RKO (cell line): ENCODE results near the gene TAF10.

Experiments
- DNase-seq: peaks from one replicate; pipeline ENCODE4 v3.0.0-alpha.2; 2016; ENCODE audit warnings: low spot score

TAF10 gene

GRCh38 chr11:6640036-6640984 lies 28.3 kb upstream of the TAF10 start:
- no peak for DNase-seq

GRCh38 chr11:6638429-6638828 lies 26.4 kb upstream of the TAF10 start:
- no peak for DNase-seq

- DNase-seq, result no peak
Observed at GRCh38 chr11:6637871-6638270, 25.9 kb upstream of the TAF10 start.

- DNase-seq, result no peak
Observed at GRCh38 chr11:6636480-6636879, 24.5 kb upstream of the TAF10 start.

- peak; percentile 39 for DNase-seq
Observed at GRCh38 chr11:6635082-6635932, 23.3 kb upstream of the TAF10 start.

- DNase-seq, result no peak
Observed at GRCh38 chr11:6634534-6634933, 22.5 kb upstream of the TAF10 start.

GRCh38 chr11:6633422-6634408 lies 21.7 kb upstream of the TAF10 start:
- DNase-seq, result no peak

GRCh38 chr11:6632116-6633073 lies 20.4 kb upstream of the TAF10 start:
- no peak for DNase-seq

GRCh38 chr11:6631361-6631890 lies 19.4 kb upstream of the TAF10 start:
- DNase-seq, result no peak

- DNase-seq, result no peak
Observed at GRCh38 chr11:6630632-6631291, 18.7 kb upstream of the TAF10 start.

- DNase-seq, result no peak
Observed at GRCh38 chr11:6629892-6630631, 18.0 kb upstream of the TAF10 start.

- DNase-seq, result no peak
Observed at GRCh38 chr11:6629573-6629891, 17.5 kb upstream of the TAF10 start.

GRCh38 chr11:6628526-6628925 lies 16.5 kb upstream of the TAF10 start:
- no peak for DNase-seq

GRCh38 chr11:6627762-6628241 lies 15.8 kb upstream of the TAF10 start:
- DNase-seq, result no peak

GRCh38 chr11:6626971-6627761 lies 15.2 kb upstream of the TAF10 start:
- no peak for DNase-seq

GRCh38 chr11:6625832-6626420 lies 13.9 kb upstream of the TAF10 start:
- DNase-seq, result no peak

GRCh38 chr11:6625156-6625831 lies 13.3 kb upstream of the TAF10 start:
- no peak for DNase-seq
